Astrocyte of the spinal cord (primary cell): Measurements from ENCODE around the gene KCNJ14.
A peak's percentile ranks its signal among the peaks of the same experiment; 100 is the strongest.

Experiments used
- DNase-seq: peaks from one replicate; pipeline ENCODE4 v3.0.0; 2011; ENCODE audit warnings: low read depth, low spot score
- H3K4me3 ChIP-seq: 2 replicates; pipeline ENCODE4 v1.5.1; 2011; ENCODE audit warnings: low read depth, mild to moderate bottlenecking, low read length, moderate library complexity
- in situ Hi-C: cut with HindIII; loops from 2 replicates; pipeline ENCODE4 v1.10.0; 2017; ENCODE audit warnings: low sequenced_read_pairs
- TF ChIP-seq, protein P1 (sequence below): IDR thresholded peaks from 2 replicates; pipeline ENCODE4 v1.5.1; 2012; ENCODE audit warnings: low read depth, mild to moderate bottlenecking, low read length, inconsistent platforms

Gene KCNJ14

DNA sequence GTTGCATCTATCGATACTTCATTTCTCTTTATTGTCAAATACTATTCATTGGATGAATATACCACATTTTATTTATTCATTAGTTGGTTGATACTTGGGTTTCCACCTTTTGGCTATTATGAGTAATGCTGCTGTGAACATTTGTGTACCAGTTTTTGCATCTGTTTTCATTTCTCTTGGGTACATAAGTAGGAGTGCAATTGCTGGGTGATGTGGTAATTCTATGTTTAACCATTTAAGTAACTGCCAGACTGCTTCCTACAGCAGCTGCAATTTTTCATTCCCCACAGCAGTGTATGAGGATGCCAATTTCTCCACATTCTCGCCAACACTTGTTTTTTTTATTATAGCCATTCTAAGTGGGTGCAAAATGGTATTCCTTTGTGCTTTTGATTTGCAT, 2.6 kb downstream of the KCNJ14 start:
- TF ChIP-seq, protein P1, sequence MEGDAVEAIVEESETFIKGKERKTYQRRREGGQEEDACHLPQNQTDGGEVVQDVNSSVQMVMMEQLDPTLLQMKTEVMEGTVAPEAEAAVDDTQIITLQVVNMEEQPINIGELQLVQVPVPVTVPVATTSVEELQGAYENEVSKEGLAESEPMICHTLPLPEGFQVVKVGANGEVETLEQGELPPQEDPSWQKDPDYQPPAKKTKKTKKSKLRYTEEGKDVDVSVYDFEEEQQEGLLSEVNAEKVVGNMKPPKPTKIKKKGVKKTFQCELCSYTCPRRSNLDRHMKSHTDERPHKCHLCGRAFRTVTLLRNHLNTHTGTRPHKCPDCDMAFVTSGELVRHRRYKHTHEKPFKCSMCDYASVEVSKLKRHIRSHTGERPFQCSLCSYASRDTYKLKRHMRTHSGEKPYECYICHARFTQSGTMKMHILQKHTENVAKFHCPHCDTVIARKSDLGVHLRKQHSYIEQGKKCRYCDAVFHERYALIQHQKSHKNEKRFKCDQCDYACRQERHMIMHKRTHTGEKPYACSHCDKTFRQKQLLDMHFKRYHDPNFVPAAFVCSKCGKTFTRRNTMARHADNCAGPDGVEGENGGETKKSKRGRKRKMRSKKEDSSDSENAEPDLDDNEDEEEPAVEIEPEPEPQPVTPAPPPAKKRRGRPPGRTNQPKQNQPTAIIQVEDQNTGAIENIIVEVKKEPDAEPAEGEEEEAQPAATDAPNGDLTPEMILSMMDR = no peak
- H3K4me3 ChIP-seq = no peak overlapping the region
- in situ Hi-C loops = no loop called here
- no peak for DNase-seq

DNA sequence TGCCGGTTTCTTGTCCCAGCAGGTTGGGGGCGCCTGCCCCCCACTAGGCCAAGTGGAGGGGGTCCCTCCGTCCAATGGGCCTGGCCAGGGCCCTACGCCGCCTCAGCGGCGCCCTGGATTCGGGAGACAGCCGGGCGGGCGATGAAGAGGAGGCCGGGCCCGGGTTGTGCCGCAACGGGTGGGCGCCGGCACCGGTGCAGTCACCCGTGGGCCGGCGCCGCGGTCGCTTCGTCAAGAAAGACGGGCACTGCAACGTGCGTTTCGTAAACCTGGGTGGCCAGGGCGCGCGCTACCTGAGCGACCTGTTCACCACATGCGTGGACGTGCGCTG, 6.2 kb downstream of the KCNJ14 start:
- DNase-seq = no peak
- TF ChIP-seq, protein P1 = no peak
- no peak overlapping the region for H3K4me3 ChIP-seq
- in situ Hi-C loops = no loop called here

DNA sequence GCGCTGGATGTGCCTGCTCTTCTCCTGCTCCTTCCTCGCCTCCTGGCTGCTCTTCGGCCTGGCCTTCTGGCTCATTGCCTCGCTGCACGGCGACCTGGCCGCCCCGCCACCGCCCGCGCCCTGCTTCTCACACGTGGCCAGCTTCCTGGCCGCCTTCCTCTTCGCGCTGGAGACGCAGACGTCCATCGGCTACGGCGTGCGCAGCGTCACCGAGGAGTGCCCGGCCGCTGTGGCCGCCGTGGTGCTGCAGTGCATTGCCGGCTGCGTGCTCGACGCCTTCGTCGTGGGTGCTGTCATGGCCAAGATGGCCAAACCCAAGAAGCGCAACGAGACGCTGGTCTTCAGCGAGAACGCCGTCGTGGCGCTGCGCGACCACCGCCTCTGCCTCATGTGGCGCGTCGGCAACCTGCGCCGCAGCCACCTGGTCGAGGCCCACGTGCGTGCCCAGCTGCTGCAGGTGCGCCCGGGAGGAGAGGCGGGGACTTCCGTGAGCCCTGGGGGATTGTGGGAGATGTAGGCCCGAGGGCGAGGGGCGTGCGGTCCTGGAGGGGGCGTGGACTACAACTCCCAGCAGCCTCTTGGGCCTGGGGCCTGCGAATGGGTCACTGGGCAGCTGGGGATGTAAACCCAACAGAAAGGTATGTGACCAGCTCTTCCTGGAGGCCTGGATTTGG, 6.7 kb downstream of the KCNJ14 start:
- in situ Hi-C loops = no loop called here
- no peak overlapping the region for H3K4me3 ChIP-seq
- no peak for DNase-seq
- TF ChIP-seq, protein P1 = no peak

DNA sequence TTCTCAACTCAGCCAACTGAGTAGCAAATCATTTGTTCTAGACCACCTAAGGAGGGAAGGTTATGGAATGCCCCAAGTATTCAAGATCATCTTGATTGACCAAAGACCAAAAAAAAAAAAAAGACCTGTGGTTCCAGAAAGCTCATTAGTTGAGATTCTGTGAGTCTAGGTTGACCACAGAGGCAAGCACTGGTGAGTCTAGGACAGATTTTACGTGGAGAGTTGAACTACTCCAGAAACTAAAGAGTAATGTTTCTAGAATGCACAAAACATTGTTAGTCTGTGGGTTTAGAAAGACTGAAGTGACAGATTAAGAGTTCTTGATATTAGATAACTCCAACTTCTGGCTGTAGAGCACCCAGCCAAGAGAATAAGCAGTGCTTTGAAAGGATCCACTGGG, 9.8 kb downstream of the KCNJ14 start:
- TF ChIP-seq, protein P1 = no peak
- no peak for DNase-seq
- in situ Hi-C loops = no loop called here
- H3K4me3 ChIP-seq = no peak overlapping the region

DNA sequence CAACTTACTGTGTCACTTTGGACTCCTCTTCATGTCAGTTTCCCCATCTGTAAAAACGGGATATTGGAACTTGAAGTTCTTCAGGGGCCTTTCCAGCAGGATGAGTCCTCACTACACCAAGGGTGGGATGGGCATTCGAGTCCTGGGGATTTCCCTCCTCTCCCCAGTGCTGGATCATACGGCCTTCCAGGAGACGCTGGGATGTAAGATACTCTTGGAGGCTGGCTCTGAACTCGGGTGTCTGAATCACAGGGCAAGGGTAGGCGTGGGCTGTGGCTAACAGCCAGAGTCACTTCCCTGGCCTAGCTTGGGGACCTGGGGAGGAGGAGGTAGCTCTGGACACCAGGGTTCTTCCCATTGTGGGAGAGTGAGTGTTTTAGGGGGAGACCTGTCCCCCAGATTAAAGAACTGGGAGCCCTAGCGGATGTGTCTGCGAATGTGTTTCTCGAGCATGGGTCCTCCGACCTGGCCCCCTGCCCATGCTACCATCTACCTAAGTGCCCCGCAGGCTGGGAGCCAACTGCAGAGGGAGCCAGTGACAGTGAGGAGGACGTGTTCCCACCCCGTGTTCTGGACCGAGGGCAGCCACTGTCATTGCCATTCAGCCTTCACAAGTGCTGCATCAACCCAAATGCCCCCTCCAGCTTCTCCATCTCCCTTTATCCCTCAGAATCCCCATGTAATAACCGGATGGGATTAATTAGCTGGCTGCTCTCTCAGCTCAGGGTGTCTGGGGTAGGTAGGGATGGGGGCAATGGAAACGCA, 11.4 kb downstream of the KCNJ14 start:
- in situ Hi-C loops = no loop called here
- peak; percentile 25 for DNase-seq
- TF ChIP-seq, protein P1 = no peak
- no peak overlapping the region for H3K4me3 ChIP-seq

DNA sequence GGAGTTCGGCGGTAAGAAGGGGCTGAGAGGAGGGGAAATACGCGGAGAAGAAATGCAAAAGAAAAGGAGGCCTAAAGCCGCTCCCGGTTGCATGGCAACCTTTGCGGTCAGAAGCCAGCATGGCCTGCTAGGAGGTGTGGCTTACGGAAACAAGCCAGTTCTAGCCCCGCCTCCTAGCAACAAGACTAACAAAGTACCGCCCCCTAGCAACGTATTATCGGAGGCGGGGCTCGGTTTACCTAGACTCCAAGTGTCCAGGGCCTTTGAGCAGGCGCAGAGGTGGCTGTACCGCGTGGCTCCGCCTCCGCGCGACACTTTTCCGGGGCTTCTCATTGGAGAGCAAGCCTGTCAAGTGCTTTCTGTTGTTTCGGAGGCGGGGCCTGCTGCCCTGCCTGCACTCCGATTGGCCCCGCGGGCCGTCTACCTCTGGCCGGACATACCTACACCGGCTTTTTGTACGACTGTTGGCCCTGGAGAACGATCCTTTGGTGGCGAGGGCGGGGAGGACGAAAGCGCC, 13.5 kb downstream of the KCNJ14 start:
- TF ChIP-seq, protein P1 = no peak
- in situ Hi-C loops = no loop called here
- peak; percentile 100 for DNase-seq
- peak overlapping the region; percentile 86 for H3K4me3 ChIP-seq
